ENCODE measurements around the gene ABHD5.

Gene ABHD5

GRCh38 chr3:43706342-43706741 lies 15.6 kb downstream of the ABHD5 start:
- no peak overlapping the region for H3K4me3 ChIP-seq (ENCODE audit: low read depth, low read length)
- DNase-seq = no peak
- no peaks in the 10 kb centered on the region for H3K9me3 ChIP-seq (ENCODE audit: severe bottlenecking)
- peaks cover 12% of the 10 kb centered on the region for H3K36me3 ChIP-seq
- no peak overlapping the region for H3K27ac ChIP-seq
- H3K27me3 ChIP-seq (ENCODE audit: insufficient read depth, low read depth, severe bottlenecking) = no peaks in the 10 kb centered on the region
- TF ChIP-seq CTCF (IDR thresholded peaks at IDR 0.05; ENCODE audit: low read depth, low read length) = no peak

- Histone ChIP-seq H3K36me3 (peaks cover 20% of the 10 kb centered on the region), H3K27me3 (ENCODE audit: insufficient read depth, low read depth, severe bottlenecking) (no peaks in the 10 kb centered on the region), H3K4me3 (ENCODE audit: low read depth, low read length) (no peak overlapping the region), H3K9me3 (ENCODE audit: severe bottlenecking) (no peaks in the 10 kb centered on the region), H3K27ac (no peak overlapping the region)
- DNase-seq = no peak
- no peak for TF ChIP-seq CTCF (IDR thresholded peaks at IDR 0.05; ENCODE audit: low read depth, low read length)
Measured at GRCh38 chr3:43707266-43707665, 16.5 kb downstream of the ABHD5 start.

GRCh38 chr3:43707998-43708397 lies 17.3 kb downstream of the ABHD5 start:
- H3K27ac ChIP-seq = no peak overlapping the region

GRCh38 chr3:43709022-43709421 lies 18.3 kb downstream of the ABHD5 start:
- peaks cover 21% of the 10 kb centered on the region for H3K36me3 ChIP-seq
- no peaks in the 10 kb centered on the region for H3K27me3 ChIP-seq (ENCODE audit: insufficient read depth, low read depth, severe bottlenecking)
- no peaks in the 10 kb centered on the region for H3K9me3 ChIP-seq (ENCODE audit: severe bottlenecking)
- H3K27ac ChIP-seq = no peak overlapping the region
- no peak for TF ChIP-seq CTCF (IDR thresholded peaks at IDR 0.05; ENCODE audit: low read depth, low read length)
- H3K4me3 ChIP-seq (ENCODE audit: low read depth, low read length) = no peak overlapping the region
- DNase-seq = no peak

More at GRCh38 chr3:43707998-43708397, 17.3 kb downstream of the ABHD5 start:
- Histone ChIP-seq H3K27me3 (ENCODE audit: insufficient read depth, low read depth, severe bottlenecking) (no peaks in the 10 kb centered on the region), H3K9me3 (ENCODE audit: severe bottlenecking) (no peaks in the 10 kb centered on the region), H3K4me3 (ENCODE audit: low read depth, low read length) (no peak overlapping the region), H3K36me3 (peaks cover 21% of the 10 kb centered on the region)
- no peak for DNase-seq
- TF ChIP-seq CTCF (IDR thresholded peaks at IDR 0.05; ENCODE audit: low read depth, low read length) = no peak

- TF ChIP-seq CTCF (IDR thresholded peaks at IDR 0.05; ENCODE audit: low read depth, low read length) = no peak
- Histone ChIP-seq H3K9me3 (ENCODE audit: severe bottlenecking) (no peaks in the 10 kb centered on the region), H3K27ac (no peak overlapping the region), H3K36me3 (peaks cover 25% of the 10 kb centered on the region), H3K27me3 (ENCODE audit: insufficient read depth, low read depth, severe bottlenecking) (no peaks in the 10 kb centered on the region), H3K4me3 (ENCODE audit: low read depth, low read length) (no peak overlapping the region)
- DNase-seq = no peak
Measured at GRCh38 chr3:43710607-43711006, 19.9 kb downstream of the ABHD5 start.

- no peak for DNase-seq
- Histone ChIP-seq H3K9me3 (ENCODE audit: severe bottlenecking) (no peaks in the 10 kb centered on the region), H3K36me3 (peaks cover 23% of the 10 kb centered on the region), H3K4me3 (ENCODE audit: low read depth, low read length) (no peak overlapping the region), H3K27ac (no peak overlapping the region), H3K27me3 (ENCODE audit: insufficient read depth, low read depth, severe bottlenecking) (no peaks in the 10 kb centered on the region)
- no peak for TF ChIP-seq CTCF (IDR thresholded peaks at IDR 0.05; ENCODE audit: low read depth, low read length)
Measured at GRCh38 chr3:43718296-43718695, 27.6 kb downstream of the ABHD5 start.

Data from WERI-Rb-1 (cell line).